ENCODE measurements around the gene WNT7B.

GRCh38 chr22:46008291-46008690, 31.3 kb upstream of the WNT7B start:
- no peak for TF ChIP-seq GATA2 (IDR thresholded peaks at IDR 0.05; ENCODE audit: low read depth, low read length)
- TF ChIP-seq GATA3 (IDR thresholded peaks at IDR 0.05; ENCODE audit: low read depth, low read length): no peak

Data from SH-SY5Y (cell line).